Globus pallidus (tissue), 1 donor: ENCODE results near the gene AOAH.

Experiments used
- DNase-seq: peaks from one replicate; pipeline ENCODE4 v3.0.0-alpha.2; 2015; ENCODE audit warnings: low spot score

Gene AOAH

DNA sequence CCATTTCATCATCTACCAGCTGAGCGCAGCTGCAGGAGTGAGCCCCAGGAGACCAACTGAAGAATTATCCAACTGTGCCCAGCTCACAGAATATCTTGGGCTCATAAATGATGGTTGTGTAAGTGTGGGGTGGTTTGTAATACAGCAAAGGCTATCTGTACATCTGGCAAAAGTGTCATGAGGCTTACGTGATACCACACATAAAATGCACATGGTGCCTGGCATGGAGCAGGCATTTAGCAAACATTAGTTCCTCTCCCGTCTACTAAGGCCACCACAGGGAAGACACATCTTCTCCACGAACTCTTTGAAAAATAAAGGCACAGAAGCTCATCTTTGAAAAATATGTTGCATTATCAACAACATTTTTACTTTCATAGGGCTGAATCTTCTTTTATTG, 32.3 kb downstream of the AOAH start:
- DNase-seq: no peak

DNA sequence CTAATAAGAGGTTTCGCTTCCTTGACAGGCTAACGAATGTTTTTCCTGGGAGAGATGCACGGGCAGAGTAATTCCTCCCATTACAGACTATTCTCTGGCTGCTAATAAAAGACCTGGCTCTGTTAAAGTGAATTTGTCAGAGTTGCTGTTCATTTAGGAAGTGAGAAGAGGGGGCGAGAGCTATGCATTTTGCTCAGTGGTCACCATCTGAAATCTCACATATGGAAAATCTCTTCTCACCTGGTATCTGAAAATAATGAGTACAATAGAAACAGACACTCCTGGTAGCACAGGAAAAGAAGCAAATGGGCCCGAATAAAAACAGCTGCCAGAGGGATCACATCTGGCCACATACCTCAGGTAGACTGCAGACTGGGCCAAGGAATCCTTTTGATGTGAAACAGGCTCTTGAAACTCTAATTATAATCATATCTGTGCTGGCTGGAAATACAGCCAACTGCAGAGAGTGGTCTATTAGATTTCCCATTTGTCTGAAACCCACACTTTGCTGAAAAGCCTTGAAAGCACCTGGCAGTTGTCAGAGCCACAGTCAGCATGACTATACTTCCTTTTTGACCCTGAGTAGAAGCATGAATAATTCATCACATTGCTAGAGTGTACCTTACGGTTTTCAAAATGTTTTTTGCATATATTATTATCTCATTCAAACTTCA, 33.6 kb downstream of the AOAH start:
- no peak for DNase-seq

DNA sequence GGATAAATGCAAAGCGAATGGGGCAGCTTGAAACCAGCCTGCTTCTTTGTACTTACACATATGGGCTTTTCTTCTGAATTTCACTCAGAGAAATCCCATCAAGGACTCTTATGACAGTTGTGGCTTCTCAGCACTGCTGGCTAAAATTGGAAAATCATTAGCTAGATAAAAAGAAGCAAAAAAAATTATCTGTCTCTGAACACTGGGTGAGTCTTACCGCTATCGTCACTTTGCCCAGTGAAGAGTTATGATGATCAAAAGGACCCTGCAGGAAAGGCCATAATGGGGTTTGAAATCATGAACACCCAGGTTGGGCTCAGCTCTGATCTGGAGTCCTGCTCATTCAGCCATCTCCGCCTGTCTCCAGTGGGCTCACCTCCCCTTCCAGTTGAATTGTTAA, 34.3 kb downstream of the AOAH start:
- no peak for DNase-seq

DNA sequence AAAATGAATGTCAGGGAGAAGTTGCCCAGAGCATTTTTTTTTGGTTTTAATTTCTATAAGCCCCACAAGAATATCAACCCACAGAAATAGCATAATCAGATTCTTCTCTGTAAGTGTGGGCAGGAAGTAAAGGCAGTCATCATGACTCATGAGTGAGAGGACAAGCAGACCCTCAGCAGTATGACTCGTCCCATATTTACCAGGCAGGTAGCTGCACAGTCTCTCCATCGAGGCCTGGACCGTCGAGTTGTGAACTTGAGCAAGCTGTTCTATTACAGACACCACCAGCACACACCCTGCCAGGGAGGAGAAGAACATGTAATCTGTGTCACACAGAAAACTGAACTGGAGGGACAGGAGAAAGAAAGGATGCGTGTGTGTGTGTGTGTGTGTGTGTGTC, 37.8 kb downstream of the AOAH start:
- no peak for DNase-seq

DNA sequence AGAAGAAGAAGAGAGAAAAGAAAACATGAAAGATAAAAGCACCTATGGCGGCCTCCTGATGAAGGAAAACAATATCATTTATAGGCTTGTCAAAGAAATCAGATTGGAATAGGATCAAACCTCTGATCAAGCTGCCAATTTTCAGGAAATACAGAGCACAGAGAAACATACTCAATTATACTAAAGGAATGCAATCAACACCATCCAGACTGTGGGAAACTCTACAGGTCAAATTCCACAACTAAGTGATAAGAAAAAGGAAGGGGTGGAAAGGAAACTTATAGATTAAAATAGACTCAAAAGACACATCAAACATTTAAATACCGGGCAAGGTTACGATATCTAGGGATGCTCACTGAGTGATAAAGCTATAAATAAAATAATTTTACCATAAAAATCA, 39.3 kb downstream of the AOAH start:
- no peak for DNase-seq

DNA sequence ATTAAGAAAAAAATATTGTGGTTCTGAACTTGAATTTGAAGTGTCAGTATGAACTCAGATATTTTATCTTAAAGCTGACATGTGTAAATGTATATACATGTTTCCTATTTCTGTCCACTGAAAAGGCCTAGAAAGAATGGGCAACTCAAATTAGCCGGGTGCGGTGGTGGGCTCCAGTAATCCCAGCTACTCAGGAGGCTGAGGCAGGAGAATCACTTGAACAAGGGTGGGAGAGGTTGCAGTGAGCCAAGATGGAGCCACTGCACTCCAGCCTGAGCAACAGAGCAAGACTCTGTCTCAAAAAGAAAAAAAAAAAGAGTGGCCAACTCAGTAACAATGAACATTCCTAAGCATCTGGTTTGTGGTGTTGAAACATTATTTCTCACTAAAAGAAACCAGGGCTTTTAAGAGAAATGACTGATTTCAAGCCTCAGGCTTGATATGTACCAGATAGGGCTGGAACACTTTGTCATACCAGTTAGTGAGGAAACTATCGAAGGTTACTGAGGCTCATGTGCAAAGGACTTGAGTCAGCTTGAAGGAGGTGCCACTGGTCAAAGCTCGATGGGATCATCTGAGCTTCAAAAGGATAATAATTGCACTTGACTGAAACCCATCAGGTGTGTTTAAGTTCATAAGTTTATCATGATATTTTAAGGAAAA, 40.5 kb downstream of the AOAH start:
- no peak for DNase-seq

DNA sequence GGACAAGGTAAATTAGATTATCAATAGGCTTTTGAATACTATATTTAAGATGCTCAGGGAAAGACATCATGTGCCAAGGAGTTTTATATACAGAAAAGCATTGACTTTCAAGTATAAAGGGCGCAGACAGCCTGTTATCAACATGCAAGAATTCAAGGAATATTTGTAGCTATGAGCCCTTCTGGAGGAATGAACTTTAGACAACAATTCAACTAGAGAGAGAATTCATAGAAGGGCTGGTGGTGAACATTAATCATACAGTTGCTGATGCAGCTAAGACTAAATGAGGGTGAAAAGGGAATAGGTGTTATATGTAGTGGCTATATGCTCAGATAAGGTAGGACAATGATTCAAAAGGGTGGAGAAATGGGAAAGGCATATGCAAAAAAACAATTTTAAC, 41.2 kb downstream of the AOAH start:
- DNase-seq: no peak

DNA sequence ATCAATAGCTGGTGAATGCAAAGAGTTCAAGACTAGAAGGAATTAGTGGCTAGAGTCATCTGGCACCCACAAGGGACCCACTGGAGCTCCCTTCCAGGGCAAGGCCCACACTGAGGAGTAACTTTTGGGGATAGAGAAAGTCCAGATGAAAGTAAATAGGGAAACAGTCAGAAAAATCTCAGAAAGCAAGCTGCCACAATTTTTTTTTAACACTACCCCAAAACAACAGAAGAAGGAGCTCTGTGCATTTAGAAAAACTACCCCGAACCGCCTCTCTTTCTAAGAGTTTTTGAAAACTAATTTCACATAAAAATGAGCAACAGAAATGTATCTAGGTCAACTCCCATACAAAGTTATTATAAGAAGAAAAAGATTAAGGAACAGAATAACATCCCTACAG, 42.2 kb downstream of the AOAH start:
- peak; percentile 6 for DNase-seq

DNA sequence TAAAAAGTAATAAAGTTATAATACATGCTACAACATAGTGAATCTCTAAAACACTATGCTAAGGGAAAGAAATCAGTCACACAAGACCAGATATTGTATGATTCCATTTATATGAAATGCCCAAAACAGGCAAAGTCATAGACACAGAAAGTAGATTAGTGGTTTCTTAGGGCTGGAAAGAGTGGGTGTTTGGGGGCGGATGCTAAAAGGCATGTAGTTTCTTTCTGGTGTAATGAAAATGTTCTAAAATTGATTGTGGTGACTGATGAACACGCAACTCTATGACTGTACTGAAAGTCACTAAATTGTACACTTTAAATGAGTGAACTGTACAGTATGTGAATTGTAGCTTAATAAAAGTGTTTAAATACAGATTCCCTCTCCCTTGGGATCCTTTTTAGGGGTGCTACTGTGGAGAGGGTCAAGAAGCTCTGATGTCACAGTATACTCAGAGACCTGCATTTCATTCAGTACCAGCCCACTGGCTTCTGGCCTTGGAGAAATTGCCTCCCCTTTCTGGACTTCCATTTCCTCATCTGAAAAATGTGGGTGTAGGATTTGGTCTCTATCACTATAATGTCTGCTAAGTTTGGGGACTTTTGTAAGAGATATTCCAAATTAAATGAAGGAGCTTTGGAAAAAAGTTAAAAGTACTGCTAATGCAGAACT, 46.4 kb downstream of the AOAH start:
- DNase-seq: no peak

DNA sequence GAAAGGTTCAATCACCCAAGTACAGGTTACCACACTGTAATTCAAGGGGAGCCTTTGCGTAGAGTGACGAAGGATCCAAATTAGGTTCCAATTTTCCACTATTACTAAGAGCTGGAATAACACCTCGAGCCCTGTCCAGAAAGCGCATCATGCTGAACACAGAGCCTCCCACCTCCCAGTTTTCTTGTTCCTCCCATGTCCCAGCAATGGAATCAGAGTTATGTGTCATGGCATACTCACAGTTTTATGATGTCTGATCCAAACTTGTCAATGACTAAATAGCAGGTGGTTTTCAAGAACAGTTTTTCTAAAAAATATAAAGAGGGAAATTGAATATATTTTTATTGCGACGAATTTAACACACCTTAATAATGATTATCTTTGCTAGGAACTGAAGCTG, 50.6 kb downstream of the AOAH start:
- no peak for DNase-seq

DNA sequence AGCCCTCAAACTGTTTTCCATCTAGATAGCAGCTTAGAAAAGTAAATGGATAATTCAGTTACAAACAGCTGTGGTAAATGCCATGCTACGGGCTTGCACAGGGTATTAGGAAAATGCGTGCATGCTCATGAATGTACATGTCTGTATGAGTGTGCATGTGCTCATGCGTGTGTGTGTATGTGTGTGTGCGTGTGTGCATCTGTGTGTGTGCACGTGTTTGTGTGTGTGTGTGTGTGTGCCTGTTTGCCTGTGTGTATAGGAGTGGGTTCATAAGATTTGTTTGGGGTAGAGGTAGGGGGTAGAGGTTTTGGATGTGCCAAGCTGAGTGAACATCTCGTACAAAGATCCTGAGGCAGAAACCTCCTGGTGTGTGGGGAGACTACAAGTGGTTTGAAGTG, 52.9 kb downstream of the AOAH start:
- no peak for DNase-seq

DNA sequence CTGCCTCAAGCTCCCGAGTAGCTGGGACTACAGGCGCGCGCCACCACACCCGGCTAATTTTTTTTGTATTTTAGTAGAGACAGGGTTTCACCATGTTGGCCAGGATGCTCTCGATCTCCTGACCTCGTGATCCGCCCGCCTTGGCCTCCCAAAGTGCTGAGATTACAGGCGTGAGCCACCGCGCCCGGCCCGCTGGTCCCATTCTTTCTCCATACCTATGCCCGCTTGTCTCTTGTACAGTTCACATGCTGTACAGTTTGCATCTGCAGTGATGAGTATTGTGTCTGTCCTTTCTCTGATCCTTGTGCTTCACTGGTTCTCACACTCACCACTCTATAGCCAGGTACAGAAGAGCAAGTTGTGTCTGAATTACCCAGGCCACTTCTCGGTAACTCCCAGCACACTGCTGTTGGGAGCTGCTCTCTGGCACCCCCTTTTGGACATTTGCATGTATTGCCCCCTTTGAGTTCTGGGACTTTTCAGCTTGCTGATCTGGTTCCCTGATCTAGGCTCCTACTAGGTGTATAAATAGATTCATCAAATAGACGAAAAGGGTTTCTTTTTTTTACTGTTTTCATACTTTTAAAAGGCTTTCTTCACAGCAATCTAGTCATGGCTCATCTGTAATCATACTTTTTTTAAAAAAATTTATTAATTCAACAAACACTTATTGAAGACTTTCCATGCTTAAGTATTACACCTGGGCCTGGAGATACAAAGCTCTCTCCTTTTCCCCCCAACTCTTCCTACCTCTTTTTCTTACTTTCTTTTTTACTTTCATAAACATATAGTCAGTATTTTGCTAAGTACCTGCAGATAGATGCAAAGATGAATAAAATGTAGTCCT, 53.5 kb downstream of the AOAH start:
- peak; percentile 65 for DNase-seq

DNA sequence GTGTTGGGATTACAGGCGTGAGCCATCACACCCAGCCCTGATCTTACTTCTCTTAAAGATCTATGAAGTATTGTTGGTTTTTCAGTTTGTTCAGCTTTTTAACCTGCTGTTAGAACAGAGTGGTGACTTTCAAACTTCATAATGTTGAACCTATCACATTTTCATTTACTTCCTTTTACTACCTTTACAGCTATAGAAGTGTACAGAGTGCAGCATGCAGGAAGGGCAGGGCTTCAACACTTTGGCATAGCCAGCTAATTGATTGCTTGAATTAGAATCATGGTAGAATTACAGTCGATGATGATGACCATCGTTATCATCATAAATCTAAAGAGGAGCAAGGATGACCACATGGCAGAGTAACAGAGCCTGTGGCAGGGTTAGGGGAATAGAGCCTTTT, 55.5 kb downstream of the AOAH start:
- no peak for DNase-seq

DNA sequence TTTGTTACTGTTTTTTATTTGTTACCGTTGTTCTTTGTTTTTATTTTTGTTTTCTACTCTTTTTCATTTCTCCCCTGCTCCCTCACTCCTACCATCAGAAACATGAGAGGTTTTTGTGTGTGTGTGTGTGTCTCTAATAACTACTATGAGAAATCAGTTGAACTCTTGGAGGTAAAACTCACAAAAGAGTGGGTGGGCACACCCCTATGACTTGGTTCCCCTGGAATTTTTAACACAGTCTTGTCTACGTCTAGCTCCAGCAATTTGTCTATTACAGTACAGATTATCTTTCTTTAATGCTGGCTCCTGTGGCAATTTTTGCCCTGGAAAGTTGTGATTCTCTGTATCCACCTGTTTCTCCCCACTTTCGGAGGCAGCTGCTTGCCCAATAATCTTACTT, 56.2 kb downstream of the AOAH start:
- DNase-seq: no peak

DNA sequence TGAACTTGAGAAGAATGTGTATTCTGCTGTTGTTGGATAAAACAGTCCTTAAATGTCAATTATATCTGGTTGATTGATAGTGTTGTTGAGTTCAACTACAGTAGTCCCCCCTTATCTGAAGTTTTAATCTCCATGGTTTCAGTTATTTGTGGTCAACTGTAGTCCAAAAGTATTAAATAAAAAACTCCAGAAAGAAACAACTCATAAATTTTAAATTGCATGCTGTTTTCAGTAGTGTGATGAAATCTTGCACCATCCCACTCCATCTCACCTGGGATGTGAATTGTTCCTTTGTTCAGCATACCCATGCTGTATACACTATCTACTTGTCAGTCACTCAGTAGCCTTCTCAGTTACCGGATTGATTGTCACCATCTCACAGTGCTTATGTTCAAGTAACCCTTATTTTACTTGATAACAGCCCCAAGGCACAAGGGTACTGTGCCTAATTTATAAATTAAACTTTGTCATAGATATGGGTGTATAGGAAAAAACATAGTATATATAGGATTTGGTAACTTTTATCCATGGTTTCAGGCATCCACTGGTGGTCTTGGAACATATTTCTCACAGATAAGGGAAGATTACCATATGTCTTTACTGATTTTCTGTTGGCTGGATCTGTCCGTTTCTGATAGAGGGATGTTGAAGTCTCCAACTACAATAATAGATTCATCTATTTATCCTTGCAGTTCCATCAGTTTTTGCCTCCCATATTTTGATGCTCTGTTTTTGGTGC, 57.1 kb downstream of the AOAH start:
- no peak for DNase-seq

DNA sequence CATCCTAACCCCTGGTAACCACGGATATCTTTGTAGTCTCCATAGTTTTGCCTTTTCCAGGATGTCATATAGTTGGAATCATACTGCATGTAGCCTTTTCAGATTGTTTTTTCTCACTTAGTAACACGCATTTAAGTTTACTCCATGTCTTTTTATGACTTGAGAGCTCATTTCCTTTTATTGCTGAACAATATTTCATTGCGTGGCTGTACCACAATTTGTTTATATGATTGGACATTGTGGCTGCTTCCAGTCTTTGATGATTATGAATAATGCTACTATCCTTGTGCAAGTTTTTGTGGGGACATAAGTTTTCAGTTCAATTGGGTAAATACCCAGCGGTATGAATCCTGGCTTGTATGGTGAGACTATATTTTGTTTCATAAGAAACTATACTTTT, 60.8 kb downstream of the AOAH start:
- DNase-seq: no peak

DNA sequence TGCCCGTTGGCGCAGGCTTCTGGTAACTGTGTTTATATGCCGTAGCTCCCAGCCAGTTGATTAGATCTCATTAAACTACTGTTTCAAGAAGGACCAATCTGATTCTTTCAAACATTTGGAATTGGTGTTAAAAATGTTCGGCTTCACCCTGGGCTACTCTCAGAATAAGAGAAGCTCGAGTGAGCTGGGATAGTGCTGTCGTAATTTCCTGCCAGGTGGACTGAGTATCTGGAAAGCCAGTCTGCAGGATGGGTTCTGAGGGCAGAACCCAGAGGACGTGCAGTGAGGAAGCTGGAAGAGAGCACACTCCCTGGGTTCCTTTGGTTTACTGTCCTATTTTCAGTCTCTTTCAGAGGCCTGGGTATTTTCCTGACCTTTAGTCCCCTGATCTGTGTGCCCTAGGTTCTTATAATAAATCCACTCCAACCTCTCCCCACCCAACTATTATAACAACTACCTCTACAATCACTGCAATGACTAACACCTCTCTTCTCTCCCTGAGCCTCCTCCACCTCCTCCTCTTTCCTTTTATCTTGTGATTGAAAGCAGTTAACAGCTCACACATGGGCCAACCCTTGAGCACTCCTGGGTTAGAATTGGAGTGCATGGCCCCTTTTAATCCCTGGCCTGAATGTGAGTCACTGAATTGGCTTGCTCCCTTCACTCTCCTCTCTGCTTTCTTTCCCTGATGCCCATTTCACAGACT, 63.0 kb downstream of the AOAH start:
- no peak for DNase-seq

DNA sequence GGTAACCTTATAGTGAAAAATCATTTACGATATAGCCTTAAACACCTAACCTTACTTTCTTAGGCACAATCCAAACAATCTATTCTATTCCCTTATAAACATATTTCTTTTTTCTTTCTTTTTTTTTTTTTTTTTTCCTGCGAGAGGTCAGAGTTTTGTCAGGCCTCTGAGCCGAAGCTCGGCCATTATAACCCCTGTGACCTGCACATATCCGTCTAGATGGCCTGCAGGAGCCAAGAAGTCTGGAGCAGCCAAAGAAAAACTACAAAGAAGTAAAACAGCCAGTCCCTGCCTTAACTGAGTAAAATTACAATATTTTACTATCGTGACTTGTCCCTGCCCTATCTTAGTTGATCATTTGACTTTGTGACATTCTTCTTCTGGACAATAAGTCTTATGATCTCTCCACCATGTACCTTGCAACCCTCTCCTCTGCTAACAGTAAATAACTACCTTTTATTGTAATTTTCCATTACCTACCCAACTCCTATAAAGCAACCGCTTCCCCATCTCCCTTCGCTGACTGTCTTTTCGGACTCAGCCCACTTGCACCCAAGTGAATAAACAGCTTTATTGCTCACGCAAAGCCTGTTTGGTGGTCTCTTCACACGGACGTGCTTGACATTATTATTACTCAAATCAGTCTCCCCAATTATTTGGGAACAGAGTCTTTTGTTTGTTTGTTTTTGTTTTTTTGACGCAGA, 64.5 kb downstream of the AOAH start:
- DNase-seq: no peak

DNA sequence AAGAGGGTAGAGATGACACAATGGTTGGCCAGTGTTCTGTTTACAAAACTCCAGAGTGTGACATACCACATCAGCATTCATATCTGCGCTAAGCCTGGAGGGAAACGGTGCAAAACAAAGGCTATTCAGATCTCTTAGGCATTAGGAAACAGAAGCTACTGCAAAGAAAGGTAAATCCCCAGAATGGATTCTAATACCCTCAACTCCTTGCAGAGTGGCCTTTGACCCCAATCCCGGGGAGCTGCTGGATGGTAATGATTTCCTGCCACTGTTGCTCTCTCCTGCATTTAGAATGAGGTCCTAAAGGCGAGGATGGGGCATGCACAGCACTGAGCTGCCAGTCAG, 65.2 kb downstream of the AOAH start:
- DNase-seq: peak; percentile 34

DNA sequence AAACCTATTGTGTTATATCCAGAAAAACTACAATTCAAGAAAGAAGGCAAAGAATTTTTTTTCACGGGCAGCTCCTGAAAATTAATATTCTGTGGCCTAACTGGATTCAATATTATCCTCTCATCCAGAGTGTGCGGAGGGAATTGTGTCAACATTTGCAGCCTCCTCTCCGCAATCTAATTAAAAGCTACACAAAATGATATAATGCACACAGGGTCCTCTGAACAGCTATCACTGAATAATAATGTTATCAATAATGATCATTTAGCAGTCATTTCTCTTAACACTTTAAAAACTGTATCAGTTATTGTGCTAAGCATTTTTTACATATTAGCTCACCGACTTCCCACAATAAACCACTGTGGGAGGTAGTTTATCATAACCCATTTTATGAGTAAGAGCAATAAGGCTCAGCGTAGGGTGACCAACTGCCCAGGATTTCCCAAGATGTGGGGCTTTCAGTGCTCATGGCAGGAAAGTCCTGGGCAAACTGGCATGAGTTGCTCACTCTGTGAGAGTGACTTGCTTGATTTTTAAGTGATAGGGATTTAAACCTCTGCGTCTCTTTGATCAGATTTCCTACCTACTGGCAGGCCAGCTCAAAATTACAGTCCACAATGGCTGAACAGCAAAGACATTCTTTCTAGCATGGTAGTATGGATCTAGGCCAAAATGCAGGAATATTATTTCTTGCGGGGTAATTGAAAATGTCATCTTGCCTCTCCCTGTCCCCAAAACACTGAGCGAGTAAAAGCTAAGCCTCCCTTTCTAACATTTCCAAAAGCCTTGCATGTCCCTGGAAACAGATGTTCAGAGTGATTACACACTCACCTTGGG, 65.7 kb downstream of the AOAH start:
- DNase-seq: no peak
